ENCODE measurements around the gene PRKAG1.

DNA sequence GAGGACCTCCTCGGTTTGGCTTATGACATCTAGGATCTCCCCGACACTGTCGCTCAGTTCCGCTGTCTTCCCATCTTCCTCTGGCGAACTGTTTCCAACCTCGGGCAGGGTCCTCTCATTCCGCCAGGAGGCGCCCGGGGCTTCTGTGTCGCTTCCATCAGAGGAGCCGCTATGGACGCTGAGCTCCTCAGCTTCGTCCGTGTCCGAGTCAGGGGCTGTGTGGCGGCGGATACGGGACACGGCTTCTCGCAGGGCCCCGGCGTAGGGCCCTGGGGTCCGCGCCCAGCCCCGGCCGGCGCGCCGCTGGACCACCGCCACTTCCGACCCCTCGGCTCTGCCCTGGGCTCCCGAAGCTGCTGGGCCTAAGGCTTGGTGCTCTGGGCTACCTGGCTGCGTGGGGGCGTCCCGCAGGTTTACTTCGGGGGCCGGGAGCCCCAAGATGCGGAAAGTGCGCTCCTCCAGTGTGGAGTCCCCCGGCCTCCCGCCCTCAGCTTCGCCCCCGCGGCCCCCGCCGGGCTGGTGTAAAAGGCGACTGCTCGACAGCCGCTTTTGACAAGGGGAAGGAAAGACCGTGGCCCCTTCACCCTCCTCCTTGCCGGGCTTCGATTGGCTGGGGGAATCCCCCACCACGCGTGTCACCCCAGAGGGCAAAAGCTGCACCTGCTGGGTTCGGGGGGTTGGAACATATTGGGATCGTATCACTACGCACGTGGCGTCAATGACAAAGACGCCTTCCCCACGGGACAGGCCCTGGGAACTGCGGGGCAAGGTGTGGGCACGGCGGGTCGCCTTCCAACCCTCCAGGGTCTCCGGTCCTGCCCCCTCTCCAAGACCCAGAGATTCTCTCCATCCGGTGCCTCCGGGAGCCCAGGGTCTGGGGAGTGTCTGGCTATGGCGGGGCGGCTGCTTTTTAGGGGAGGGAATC lies 21.5 kb downstream of the PRKAG1 start:
- TF ChIP-seq, protein P1, sequence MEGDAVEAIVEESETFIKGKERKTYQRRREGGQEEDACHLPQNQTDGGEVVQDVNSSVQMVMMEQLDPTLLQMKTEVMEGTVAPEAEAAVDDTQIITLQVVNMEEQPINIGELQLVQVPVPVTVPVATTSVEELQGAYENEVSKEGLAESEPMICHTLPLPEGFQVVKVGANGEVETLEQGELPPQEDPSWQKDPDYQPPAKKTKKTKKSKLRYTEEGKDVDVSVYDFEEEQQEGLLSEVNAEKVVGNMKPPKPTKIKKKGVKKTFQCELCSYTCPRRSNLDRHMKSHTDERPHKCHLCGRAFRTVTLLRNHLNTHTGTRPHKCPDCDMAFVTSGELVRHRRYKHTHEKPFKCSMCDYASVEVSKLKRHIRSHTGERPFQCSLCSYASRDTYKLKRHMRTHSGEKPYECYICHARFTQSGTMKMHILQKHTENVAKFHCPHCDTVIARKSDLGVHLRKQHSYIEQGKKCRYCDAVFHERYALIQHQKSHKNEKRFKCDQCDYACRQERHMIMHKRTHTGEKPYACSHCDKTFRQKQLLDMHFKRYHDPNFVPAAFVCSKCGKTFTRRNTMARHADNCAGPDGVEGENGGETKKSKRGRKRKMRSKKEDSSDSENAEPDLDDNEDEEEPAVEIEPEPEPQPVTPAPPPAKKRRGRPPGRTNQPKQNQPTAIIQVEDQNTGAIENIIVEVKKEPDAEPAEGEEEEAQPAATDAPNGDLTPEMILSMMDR (conservative IDR thresholded peaks at IDR 0.05; ENCODE audit: low read depth, low read length): peak; percentile 70
- TF ChIP-seq EZH2 (IDR thresholded peaks at IDR 0.05; ENCODE audit: low read length, unreplicated experiment) (no peak), EZH2phosphoT487 (IDR thresholded peaks at IDR 0.05; ENCODE audit: borderline replicate concordance, low read length) (no peak)
